NCI-H774 (cell line): ENCODE data around the gene DCAF4.
"Not testable (repeated sequence)": the region's sequence is repeated elsewhere in the genome, so short reads cannot be mapped to it uniquely, and the experiment has no call there.

Experiments used
- DNase-seq: peaks from one replicate; lab custom pipeline; 2025; lab: John Stamatoyannopoulos, UW

DCAF4 gene

DNA sequence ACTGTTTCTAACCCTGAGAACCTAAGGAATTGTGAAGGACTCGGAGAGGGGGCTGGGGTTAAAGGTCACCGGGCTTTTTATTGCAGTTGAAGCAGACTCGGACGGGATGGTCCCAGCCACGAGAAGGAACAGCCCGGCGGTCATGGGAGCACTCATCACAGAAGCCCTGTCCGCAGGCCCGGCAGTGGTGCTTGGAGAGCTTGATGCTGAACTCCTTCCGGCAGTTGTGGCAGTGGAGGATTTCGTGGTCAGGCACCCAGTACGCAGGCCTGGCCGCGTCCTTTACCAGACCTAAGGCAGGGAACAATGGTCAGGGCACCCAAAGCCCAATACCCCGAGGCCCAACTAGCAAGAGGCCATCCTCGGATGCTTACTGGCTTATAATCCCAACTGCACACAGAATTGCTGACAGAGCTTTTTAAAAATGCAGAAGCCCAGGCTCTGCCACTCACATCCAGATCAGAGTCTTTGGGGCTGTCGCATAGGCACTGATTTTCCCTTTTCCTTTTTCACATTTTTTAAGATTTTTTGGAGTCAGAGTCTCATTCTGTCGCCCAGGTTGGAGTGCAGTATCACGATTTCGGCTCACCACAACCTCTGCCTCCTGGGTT is 44.7 kb downstream of the DCAF4 start:
- DNase-seq: no peak

DNA sequence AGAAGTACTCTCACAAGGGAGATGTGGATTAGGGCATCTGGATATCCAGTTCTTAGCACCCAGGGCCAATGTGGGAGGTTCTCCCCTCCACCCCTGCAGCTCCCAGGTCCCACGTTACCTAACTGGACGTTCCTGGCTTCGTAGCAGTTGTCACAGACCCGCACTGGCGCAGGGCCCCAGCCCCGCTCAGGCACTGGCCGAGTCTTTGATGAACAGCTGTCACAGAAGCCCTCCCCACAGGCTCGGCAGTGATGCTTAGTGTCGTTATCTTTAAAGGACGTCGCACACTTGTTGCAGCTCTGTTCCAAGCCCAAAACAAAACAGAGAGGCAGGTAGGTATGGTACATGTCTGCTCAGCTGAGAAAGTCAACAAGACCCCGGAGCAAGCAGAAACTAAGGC is 48.4 kb downstream of the DCAF4 start:
- no peak for DNase-seq

DNA sequence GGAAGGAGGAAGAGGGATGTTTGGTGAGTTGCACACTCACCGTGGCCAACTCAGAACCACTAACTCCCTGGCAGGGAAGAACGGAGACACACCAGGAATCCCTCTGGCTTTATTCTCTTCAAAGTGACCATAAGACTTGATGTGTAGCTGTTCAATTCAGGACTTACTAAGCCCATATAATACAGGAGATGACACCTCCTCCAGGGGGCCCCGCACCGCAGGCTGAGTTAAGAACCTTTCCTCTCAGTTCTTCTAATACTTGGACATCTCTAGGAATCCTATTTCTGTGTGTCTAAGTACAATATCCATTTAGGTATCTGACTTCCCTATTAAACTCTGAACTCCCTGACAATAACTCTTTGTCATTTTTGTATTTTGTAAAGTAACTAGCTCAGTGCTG is 49.5 kb downstream of the DCAF4 start:
- DNase-seq: no peak

DNA sequence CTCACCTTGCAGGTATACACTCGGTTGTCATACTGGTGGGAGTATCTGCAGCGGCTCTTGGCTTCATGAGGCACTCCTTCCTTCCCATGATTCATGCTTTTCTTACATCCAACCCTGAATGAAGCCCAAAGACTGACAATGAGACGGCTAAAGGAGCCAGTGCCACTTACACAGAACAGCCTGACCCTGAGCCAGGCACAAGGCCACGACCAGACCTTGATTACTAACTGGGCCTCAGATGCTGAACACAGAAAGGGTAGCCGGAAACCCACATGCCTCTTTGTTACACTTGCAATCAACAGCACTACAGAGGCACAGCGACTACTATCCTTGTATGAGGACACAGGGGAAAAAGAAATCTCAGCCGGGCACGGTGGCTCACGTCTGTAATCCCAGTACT is 52.6 kb downstream of the DCAF4 start:
- no peak for DNase-seq

DNA sequence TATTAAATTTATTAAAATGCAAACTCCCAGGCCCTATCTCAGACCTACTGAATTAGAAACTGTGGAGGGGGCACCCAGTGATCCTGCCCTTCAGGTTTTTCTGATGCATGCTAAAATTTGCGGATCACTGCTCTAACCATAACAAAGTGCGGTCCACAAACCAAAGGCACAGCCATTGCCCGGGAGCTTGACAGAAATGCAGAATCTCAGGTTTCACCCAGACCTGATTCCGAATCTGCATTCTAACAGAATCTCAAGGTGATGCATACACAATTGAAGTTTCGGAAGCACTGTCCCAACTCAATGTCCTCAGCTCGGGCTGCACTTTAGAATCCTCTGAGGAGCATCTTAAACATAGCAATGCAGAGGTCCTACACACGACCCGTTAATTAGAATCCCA is 54.6 kb downstream of the DCAF4 start:
- no peak for DNase-seq

DNA sequence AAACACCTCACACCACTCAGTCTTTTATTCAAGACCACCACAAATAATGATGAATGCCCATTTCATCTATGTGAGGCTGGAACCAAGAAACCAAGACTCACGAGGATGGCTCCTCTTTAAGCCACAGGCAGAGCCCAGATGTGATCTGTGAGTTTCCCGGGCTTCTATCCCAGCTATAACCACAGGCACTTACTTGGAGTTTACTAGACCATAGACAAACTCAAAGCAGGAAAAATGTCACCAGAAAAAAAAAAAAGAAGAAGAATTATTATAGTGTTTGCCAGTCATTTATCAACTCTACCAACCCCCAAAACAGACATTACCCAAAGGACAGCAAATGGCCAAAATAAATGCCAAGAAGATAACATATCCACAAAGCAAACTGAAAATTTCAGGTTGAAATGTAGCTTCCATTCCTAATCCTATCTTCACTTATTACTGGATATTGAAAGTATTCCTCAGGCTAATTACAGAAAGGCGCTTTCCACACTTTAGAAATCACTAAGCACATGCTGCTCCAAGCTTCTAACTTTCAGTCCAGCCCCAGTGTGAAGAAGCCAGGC is 56.0 kb downstream of the DCAF4 start:
- DNase-seq: no peak

DNA sequence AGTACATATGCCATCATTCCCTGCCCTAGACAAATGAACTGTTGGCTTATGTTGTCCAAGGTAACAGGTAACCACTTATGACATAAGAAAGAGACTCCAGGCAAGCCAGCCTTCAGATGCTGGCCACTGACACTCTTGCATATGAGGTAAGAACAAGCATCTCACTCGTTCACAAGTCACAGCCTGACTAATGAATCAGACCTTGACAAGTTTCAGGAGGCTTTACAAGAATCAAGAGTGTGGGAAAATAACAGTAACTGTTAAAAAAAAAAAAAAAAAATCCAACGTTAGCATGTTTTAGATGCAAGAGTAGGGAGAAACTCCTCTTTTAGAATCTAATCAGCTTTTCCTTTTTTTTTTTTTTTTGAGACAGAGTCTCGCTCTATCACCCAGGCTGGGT is 60.0 kb downstream of the DCAF4 start:
- DNase-seq: no peak

DNA sequence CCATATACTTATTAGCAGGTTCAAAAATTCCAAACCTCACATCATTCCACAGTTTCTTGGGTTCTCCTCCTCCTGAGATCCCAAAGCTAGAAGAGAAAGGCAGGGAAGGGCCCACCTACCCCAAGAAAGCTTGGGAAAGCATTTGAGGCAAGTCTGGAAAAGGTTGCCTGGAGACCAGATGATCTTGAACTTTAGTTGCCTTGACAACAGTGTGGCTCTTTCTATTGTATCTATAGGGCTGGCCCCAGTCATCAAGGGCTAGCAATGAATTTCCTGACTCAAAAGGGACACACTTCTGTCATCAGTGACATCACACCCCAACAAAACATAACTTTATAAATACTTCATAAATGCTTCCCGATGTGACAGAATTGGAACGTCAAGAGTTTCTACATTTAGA is 60.6 kb downstream of the DCAF4 start:
- no peak for DNase-seq

DNA sequence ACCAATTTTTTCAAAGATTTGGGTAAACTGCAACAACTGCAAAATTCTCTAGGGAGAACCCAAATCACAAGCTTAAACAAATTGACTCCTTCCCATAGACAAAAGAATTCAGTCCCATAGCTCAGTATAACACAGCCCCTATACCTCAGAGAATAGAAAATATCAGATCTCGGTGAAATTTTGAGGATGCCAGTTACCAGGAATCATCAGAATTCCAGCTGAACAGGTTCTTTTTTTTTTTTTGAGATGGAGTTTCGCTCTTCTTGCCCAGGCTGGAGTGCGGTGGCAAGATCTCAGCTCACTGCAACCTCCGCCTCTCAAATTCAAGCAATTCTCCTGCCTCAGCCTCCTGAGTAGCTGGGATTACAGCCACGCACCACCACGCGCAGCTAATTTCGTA is 63.9 kb downstream of the DCAF4 start:
- DNase-seq: no peak

DNA sequence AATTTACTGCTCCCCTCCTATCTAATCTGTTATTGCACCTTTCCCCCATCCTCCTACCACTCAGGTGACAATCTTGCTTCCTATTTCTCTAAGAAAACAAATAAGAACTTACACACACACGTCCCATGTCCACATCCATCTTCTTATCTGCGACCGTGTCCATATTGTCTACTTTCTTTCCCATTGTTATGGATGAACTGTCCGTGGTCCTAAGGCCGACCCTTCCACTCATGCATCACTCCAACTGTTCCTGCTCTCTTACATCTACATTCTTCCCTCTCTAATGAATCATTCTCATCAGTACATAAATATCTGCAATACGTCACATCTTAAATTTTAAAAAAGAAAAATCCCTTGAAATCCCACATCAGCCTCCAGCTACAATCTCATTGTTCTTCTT is 70.7 kb downstream of the DCAF4 start:
- no peak for DNase-seq

DNA sequence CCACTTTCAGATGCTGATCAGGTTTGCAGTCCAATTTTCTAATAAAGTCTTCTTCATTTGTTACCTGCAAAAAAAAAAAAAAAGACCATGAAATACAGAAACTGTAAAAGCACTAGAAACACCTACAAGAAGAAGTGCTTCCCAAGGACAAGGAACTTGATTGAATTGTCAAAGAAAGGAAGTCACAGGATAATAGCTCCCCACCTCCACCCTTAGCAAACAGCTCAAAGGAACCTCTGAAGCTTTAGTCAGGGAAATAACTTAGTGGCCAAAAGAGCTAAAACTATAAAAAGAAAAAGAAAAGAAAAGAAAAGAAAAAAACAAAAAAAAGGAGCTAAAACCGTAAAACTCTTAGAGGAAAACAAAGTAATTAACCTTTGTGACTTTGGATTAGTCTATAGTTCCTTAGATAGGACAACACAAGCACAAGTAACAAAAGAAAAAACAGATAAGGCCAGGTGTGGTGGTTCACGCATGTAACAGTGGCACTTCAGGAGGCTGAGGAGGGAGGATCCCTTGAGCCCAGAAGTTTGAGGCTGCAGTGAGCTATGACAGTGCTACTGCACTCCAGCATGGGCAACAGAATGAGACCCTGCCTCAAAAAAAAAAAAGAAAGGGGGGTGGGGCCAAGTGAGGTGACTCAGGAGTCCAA is 72.1 kb downstream of the DCAF4 start:
- no peak for DNase-seq

DNA sequence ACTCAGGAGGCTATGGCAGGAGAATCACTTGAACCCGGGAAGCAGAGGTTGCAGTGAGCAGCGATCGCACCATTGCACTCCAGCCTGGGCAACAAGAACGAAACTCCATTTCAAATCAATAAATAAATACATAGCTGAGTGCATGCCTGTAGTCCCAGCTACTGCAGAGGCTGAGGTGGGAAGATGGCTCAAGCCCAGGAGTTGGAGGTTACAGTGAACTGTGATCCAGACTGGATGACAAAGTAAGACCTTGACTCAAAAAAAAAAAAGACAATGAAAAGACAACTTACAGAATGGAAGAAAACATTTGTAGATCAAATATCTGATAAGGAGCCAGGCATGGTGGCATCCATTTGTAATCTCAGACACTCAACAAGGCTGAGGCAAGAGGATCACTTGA is 73.1 kb downstream of the DCAF4 start:
- DNase-seq: no peak

DNA sequence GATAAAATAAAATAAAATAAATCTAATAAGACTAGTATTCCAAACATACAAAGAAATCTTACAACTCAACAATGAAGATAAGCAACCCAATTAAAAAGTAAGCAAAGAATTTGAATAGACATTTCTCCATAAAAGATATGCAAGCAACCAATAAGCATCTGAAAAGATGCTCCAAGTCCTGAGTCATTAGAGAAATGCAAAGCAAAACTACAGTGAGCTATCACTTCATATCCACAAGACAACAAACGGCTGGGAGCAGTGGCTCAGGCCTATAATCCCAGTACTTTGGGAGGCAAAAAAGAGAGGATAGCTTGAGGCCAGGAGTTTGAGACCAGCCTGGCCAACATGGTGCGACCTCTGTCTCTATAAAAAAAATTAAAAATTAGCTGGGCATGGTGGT is 73.8 kb downstream of the DCAF4 start:
- no peak for DNase-seq

DNA sequence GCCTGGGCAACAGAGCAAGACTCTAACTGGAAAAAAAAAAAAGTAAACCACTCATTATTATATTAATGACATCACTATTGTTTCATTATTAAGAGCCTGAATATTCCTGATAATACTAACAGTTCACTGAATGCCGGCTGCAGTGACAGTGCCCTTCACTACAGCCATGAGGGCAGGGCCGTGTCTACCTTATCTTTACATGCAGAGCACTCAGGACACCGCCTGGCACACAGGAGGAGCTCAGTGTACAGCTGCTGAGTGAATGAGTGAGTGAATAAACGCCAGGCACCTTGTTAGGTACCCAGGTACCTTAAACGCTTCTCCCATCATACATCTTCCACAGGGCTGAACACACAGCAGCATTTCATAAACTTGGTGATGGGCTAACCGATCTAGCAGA is 77.4 kb downstream of the DCAF4 start:
- DNase-seq: no peak

DNA sequence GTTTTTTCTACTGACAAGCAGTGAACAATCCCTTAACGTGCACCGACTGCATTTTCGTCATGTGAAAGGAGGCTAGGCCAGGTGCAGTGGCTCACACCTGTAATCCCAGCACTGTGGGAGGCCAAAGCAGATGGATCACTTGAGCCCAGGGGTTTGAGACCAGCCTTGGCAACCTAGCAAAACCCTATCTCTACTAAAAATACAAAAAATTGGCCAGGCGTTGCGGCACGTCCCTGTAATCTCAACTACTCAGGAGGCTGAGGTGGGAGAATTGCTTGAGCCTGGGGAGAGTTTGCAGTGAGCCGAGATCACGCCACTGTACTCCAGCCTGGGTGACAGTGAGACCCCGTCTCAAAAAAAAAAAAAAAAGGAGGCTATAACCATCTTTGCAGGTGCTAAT is 78.4 kb downstream of the DCAF4 start:
- not testable (repeated sequence) for DNase-seq

DNA sequence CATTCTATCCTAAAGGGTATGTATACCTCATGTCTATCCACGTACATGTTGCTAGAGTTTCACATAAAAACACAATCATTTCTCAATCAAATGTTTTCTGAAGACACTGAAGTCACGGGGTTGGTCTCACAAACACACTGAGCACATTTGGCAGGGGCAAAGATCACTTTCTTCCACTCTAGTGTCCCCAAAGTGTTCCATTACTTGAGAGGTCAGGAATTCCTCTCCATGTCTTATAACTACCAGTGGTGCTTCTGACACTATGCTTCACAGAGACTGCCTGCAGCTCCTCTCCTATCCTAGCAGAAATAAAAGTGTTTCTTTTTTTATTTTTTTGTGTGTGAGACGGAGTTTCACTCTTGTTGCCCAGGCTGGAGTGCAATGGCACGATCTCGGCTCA is 81.6 kb downstream of the DCAF4 start:
- DNase-seq: no peak

DNA sequence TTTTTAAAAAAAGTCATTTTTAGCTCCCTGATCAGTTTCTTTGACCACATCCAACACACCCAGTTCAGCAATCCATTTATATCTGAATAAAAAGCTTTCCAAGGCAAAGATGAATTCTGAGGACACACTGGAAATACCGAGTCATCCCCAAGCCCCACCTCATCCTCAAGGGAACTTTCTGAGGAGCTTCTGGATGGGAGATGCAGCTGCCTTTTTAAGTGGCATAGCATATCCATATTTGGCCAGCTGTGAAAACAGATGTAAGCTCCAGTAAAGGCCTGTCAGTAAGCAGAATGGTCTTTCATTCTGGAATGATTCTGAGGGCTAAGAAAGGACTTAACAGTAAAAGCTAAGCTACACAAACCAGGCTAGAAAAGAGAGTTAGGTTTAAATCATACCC is 82.2 kb downstream of the DCAF4 start:
- DNase-seq: no peak
